ENCODE data around the gene GGPS1.
"Not testable (repeated sequence)": the region's sequence is repeated elsewhere in the genome, so short reads cannot be mapped to it uniquely, and the experiment has no call there.

Gene GGPS1

DNA sequence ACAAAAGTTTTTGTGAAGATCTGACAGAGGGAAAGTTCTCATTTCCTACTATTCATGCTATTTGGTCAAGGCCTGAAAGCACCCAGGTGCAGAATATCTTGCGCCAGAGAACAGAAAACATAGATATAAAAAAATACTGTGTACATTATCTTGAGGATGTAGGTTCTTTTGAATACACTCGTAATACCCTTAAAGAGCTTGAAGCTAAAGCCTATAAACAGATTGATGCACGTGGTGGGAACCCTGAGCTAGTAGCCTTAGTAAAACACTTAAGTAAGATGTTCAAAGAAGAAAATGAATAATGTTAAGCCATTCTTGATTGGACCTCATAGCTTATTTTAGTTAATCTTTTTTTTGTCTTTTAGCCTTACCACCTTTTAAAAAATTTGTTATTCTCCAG, 14.1 kb downstream of the GGPS1 start:
- DNase-seq, result no peak

DNA sequence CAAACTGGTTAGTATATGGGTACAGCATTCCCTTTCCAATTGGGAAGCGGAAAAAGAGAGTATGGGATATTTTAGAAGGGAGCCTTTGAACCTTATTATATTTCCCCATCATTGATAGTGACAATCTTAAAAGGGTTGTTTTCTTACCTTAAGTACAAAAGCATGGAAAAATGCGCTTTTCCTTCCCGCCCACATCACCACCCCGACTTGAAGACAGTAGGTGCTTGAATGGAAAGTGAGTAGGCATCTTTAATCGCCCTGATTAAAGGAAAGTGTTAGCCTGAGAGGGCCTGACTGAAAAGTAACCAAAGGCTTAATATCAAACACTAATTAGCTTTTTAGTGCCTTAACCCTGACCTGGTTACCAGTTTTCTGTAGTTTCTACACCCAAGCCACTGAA, 15.4 kb downstream of the GGPS1 start:
- no peak for DNase-seq

DNA sequence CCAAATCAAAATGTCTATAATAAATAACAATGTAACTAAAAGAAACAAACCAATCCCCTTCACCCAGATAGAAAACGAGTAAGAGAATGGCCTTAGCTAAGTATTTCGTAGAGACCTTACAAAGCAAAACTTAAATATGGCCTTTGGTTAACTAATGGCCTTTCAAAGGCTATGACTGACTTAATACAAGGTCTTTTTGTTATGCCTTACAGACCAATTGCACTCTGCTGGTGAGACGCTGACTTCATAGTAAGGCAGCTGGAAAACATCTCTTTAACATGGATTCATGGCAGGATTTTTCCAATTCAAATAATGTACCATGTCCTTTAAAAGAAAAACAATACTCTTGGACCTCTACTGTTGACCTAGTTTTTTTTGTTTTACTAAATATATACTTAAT, 23.1 kb downstream of the GGPS1 start:
- no peak for DNase-seq

DNA sequence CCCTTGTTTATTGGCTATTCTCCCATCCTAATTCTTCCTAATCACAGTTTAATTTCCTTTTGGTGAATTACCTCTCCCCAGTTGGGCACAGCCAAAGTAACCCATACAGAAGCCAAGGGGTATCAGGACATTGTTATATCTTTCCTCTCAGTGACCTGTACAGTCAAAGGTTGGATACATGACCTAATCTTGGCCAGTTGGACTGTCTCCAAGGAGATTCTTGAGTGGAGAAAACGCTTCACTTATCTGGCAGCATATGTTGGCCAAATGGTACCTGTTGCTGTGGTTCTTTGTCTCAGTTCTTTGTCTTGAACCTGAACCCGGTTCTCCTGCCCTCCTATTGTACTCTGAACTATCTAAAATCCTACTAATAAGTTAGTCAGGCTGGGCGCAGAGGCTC, 23.5 kb downstream of the GGPS1 start:
- DNase-seq, result no peak

DNA sequence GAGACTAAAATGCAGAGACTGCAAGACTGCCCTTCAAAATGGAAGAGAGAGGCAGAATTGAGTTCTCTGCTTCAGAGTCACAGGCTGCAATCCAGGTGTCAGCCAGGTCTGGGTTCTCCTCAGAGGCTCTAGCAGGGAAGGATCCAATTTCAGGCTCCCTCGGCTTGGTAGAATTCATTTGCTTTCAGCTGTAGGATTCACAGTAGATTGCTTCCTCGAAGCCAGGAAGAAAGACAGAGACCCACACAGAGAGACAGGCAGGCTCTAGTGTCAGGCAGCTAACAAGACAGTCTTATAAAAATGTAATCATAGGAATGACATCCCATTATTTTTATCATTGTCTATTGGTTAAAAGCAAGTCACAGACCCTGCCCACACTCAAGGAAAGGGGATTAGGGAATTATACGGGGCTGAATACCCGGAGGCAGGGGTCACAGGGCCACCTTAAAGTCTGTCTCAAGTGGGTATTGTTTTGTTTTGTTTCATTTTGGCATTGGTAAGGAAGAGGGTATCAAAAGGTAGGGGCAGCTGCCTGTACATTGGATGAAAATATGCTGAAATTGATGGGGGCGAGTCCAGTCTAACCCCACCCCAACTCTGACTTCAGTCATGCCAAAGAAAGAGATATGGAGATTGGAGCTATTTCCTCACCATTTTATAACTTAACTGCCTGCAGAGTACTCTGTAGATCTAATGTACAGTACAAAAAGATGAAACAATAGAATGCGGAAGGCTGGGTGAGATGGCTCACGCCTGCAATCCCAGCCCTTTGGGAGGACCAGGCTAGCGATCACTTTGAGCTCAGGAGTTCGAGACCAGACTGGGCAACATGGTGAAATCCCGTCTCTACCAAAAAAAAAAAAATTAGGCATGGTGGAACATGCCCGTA, 29.4 kb downstream of the GGPS1 start:
- DNase-seq, result no peak

DNA sequence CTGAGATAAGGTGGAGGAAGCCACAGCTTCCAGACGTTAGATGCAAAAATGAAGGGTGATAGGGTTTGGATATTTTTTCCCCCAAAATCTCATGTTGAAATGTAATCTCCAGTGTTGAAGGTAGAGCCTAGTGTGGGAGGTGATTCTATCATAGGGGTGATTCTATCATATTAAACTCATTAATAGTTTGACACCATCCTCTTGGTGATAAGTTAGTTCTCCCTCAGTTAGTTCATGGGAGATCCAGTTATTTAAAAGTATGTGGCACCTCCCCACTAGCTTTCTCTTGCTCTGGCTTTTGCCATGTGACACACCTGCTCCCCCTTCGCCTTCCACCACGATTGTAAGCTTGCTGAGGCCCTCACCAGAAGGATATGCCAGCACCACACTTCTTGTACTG, 30.5 kb downstream of the GGPS1 start:
- DNase-seq, result no peak

DNA sequence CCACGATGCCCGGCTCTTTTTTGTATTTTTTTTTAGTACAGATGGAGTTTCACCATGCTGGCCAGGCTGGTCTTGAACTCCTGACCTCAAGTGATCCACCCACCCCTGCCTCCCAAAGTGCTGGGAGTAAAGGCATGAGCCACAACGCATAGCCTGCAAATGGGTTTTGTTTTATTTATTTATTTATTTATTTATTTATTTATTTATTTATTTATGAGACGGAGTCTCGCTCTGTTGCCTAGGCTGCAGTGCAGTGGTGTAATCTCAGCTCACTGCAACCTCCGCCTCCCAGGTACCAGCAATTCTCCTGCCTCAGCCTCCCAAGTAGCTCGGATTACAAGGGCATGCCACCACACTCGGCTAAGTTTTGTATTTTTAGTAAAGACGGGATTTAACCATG, 35.8 kb downstream of the GGPS1 start:
- DNase-seq, result not testable (repeated sequence)

DNA sequence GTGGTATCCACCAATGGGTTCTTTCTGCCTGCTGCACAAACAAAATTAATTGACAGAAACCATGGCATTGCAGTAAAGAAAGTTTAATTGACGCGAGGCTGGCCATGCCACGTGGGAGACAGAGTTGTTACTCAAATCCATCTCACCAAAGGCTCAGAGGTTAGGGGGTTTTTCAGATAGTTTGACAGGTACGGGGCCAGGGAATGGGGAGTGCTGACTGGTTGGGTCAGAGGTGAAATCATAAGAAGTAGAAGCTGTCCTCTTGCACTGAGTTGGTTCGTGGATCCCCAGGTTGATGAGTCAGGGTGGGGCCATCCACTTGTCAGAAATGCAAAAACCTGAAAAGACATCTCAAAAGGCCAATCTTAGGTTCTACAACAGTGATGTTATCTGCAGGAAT, 37.9 kb downstream of the GGPS1 start:
- DNase-seq, result no peak

DNA sequence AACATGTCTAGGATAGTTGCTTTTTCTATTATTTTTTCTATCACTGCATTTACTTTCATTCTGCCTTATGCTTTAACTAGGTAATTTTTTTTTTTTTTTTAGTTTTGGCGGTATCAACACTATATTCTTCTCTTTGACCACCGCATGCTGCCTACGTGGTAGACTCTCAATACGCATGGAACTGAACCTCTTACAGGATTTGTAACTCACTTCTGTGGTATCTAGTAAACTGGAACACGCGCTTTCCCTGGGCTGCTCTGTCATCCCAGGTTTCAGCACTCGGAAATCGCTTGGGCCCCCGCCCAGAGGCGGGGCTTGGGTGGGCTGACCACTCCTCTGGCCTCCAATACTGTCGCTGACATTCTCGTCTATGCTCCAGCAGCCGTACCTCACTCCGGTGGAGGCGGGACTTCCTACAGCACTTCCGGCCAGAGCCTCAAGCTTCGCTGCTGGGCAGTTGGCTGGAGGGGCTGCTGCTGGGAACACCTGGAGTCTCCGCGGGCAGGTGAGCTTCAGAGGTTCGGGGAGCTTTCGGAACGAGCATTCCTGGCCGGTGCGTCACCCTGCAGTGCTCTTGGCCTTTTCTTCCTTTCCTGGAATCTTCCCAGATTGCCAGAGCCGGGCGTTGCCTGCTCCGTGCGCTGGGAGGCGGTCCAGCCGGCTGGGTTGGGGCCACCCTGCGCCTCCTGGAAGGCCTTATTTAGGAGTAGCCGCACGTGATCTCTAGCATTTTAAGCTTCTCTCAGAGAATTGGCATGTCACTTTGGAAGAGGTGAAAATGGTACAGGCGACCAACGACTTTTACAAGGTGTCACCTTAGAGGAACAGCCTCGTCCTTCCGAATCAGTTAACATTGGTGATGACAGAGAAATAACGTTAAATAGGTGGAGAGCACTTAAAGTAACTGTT, 38.9 kb downstream of the GGPS1 start, which contains the start of gene TBCE:
TBCE (plus strand) TSS at position 428 of the 909 bp plus-strand sequence. CDS start 12,623 bp downstream, outside the sequence.
- DNase-seq, result peak; percentile 95

DNA sequence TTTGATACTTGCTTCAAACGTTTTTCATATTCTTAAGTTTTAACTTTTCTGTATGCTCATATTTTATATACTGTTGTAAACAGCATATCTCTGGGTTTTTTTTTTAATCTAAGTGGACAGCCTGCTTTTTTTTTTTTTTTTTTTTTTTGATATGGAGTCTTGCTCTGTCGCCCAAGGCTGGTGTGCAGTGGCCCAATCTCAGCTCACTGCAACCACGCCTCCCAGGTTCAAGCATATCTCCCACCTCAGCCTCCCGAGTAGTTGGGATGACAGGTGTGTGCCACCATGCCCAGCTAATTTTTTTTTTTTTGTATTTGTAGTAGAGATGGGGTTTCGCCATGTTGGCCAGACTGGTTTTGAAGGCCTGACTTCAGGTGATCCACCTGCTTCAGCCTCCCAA, 40.1 kb downstream of the GGPS1 start:
- no peak for DNase-seq

DNA sequence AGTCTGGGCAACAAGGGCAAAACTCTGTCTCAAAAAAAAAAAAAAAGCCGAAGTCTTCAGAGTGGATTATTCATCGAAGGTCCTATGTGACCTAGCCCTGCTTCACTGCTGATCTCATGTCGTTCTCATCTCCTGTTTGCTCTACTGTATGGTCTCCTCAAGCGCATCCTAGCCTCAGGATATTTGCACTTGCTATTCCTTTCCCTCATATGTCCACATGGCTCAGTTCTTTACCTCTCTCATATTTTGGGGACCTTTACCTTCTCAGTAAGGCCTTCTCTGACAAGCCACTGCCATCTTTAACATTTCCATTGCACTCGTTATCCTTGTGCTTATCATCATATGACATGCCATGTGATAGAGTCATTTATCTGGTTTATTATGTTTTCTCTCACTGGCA, 41.4 kb downstream of the GGPS1 start:
- DNase-seq, result no peak

DNA sequence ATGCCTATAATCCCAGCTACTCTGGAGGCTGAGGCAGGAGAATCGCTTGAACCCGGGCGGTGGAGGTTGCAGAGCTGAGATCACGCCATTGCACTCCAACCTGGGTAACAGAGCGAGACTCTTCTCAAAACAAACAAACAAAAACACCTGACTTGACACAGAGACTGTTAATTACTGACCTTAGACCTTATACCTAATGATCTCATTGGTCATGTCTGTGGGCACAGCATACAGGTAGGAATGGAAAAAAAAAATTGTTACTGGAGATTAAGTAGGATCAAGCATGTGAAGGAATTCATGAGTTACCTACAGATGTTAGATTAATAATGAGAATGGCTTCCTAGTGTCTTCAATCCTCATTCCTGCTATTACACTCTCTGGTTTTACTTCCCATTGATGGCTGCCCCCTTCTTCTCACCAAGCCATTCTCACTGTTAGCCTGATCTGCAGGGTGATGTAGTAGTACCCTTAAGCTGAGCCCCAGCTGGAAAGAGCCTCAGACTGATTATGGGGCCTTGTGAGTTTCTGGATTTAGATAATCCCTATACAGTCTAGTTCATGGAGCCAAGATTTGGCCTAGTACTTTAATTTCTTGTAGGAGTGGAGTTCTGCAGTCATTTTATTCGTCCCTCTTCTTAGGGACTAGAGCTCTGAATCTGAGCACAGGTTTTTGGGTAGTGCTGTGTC, 47.7 kb downstream of the GGPS1 start:
- DNase-seq, result no peak

DNA sequence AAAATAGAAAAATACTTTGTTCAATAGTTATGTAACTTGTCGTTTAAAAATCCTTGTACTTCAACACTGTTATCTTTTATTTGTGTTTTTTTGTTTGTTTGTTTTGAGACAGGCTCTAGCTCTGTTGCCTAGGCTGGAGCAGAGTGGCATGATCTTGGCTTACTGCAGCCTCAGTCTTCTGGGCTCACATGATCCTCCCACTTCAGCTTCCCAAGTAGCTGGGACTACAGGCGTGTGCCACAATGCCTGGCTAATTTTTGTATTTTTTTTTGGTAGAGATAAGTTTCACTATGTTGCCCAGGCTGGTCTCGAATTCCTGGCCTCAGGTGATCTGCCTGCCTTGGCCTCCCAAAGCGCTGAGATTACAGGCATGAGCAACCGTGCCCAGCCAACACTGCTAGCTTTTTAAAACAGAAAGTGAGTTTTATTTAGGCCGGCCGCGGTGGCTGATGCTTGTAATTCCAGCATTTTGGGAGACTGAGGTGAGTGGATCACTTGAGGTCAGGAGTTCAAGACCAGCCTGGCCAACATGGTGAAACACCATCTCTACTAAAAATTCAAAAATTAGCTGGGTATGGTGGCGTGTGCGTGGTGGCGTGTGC, 49.9 kb downstream of the GGPS1 start:
- not testable (repeated sequence) for DNase-seq

DNA sequence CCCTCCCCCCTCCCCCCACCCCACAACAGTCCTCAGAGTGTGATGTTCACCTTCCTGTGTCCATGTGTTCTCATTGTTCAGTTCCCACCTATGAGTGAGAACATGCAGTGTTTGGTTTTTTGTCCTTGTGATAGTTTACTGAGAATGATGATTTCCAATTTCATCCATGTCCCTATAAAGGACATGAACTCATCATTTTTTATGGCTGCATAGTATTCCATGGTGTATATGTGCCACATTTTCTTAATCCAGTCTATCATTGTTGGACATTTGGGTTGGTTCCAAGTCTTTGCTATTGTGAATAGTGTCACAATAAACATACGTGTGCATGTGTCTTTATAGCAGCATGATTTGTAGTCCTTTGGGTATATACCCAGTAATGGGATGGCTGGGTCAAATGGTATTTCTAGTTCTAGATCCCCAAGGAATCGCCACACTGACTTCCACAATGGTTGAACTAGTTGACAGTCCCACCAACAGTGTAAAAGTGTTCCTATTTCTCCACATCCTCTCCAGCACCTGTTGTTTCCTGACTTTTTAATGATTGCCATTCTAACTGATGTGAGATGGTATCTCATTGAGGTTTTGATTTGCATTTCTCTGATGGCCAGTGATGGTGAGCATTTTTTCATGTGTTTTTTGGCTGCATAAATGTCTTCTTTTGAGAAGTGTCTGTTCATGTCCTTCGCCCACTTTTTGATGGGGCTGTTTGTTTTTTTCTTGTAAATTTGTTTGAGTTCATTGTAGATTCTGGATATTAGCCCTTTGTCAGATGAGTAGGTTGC, 53.8 kb downstream of the GGPS1 start:
- DNase-seq, result not testable (repeated sequence)

DNA sequence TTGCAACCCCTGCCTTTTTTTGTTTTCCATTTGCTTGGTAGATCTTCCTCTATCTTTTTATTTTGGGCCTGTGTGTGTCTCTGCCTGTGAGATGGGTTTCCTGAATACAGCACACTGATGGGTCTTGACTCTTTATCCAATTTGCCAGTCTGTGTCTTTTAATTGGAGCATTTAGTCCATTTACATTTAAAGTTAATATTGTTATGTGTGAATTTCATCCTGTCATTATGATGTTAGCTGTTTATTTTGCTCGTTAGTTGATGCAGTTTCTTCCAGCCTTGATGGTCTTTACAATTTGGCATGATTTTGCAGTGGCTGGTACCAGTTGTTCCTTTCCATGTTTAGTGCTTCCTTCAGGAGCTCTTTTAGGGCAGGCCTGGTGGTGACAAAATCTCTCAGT, 57.3 kb downstream of the GGPS1 start:
- DNase-seq, result not testable (repeated sequence)

DNA sequence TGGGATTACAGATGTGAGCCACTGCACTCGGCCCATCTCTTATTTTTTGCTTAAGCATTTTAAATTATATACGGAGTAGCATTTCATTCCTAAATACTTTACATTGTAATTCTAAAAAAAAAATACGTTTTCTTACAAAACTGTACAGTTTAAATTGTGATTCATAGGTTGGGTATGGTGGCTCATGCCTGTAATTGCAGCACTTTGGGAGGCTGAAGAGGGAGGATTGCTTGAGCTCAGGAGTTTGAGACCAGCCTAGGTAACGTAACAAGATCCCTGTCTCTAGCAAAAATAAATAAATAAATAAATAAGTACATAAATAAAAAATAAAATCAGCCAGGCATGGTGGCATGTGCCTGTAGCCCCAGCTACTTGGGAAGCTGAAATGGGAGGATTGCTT, 63.5 kb downstream of the GGPS1 start:
- no peak for DNase-seq

Data from AML-193 (cell line).